ENCODE results near the gene LRRC4. TPM values are rescaled to one million over a fixed set of nuclear protein-coding genes. Genes with fewer than 3 reads are reported as not detected.

Gene LRRC4
- total RNA-seq, 8 experiments from 2014 or later: 0.36 to 20.8 (median 6.7) TPM

GRCh38 chr7:128069373-128070364 lies 38.4 kb upstream of the LRRC4 start:
- ATAC-seq (replicated peaks in 6 of 8): peak in 3 of 8 experiments; percentile 15 to 52 (median 24)
- Histone ChIP-seq H3K4me3 (no peak overlapping the region), H3K27ac (no peak overlapping the region), H3K4me1 (replicated peaks in 1 of 2) (peaks cover 9 to 11% of the 10 kb centered on the region in 2 donors)
- in situ Hi-C loops (cut with MboI; ENCODE audit: low pct_unique_long_range_greater_than_20kb in 2 of 9, low sequenced_read_pairs in 9 of 9, unreplicated experiment in 9 of 9): no loop called here
- 74 to 100% (median 96%) methylated on average over 1 to 8 of the region's 8 CpGs; no CpG with 5 or more reads in 2 of the 10 experiments for WGBS, 10 experiments

- in situ Hi-C loops (cut with MboI; ENCODE audit: low pct_unique_long_range_greater_than_20kb in 2 of 9, low sequenced_read_pairs in 9 of 9, unreplicated experiment in 9 of 9): no loop called here
- Histone ChIP-seq H3K4me1 (replicated peaks in 1 of 2) (peaks cover 5 to 11% of the 10 kb centered on the region in 2 donors), H3K27ac (no peak overlapping the region), H3K4me3 (no peak overlapping the region)
- WGBS, 10 experiments: 80 to 100% (median 90%) methylated on average over 1 to 6 of the region's 8 CpGs; no CpG with 5 or more reads in 4 of the 10 experiments
- no peak for ATAC-seq (replicated peaks in 6 of 8)
These were observed 37.5 kb upstream of the LRRC4 start for GRCh38 chr7:128068785-128069184.

GRCh38 chr7:128067983-128068382 lies 36.7 kb upstream of the LRRC4 start:
- Histone ChIP-seq H3K4me1 (replicated peaks in 1 of 2) (peaks cover 4 to 11% of the 10 kb centered on the region in 2 donors), H3K27ac (no peak overlapping the region), H3K4me3 (no peak overlapping the region)
- in situ Hi-C loops (cut with MboI; ENCODE audit: low pct_unique_long_range_greater_than_20kb in 2 of 9, low sequenced_read_pairs in 9 of 9, unreplicated experiment in 9 of 9): no loop called here
- WGBS, 10 experiments: 0 to 93% (median 83%) methylated on average over 1 to 5 of the region's 5 CpGs; no CpG with 5 or more reads in 3 of the 10 experiments
- ATAC-seq (replicated peaks in 6 of 8): peak in 1 of 8 experiments; percentile 29

GRCh38 chr7:128066858-128067257 lies 35.6 kb upstream of the LRRC4 start:
- H3K27ac ChIP-seq: no peak overlapping the region
- no peak for ATAC-seq (replicated peaks in 6 of 8)
- H3K4me3 ChIP-seq: no peak overlapping the region
- in situ Hi-C loops (cut with MboI; ENCODE audit: low pct_unique_long_range_greater_than_20kb in 2 of 9, low sequenced_read_pairs in 9 of 9, unreplicated experiment in 9 of 9): no loop called here
- H3K4me1 ChIP-seq (replicated peaks in 1 of 2): peaks cover 4 to 12% of the 10 kb centered on the region in 2 donors
- no CpG with 5 or more reads among the region's 5 CpGs for WGBS, 10 experiments

- ATAC-seq (replicated peaks in 6 of 8): peak in 3 of 8 experiments; percentile 30 to 83 (median 40)
- 0 to 100% (median 97%) methylated on average over 1 to 7 of the region's 10 CpGs; no CpG with 5 or more reads in 4 of the 10 experiments for WGBS, 10 experiments
- peaks cover 7 to 15% of the 10 kb centered on the region in 2 donors for H3K4me1 ChIP-seq (replicated peaks in 1 of 2)
- in situ Hi-C loops (cut with MboI; ENCODE audit: low pct_unique_long_range_greater_than_20kb in 2 of 9, low sequenced_read_pairs in 9 of 9, unreplicated experiment in 9 of 9): no loop called here
- no peak overlapping the region for H3K4me3 ChIP-seq
- H3K27ac ChIP-seq: peak overlapping the region; percentile 39 to 64
These were observed 35.2 kb upstream of the LRRC4 start for GRCh38 chr7:128066395-128066794.

GRCh38 chr7:128065872-128066271 lies 34.6 kb upstream of the LRRC4 start:
- WGBS, 10 experiments: 80 to 100% (median 93%) methylated on average over 1 to 4 of the region's 7 CpGs; no CpG with 5 or more reads in 6 of the 10 experiments
- in situ Hi-C loops (cut with MboI; ENCODE audit: low pct_unique_long_range_greater_than_20kb in 2 of 9, low sequenced_read_pairs in 9 of 9, unreplicated experiment in 9 of 9): no loop called here
- H3K27ac ChIP-seq: peak overlapping the region; percentile 39 to 64
- peaks cover 7 to 15% of the 10 kb centered on the region in 2 donors for H3K4me1 ChIP-seq (replicated peaks in 1 of 2)
- peak in 3 of 8 experiments; percentile 22 to 76 (median 75) for ATAC-seq (replicated peaks in 6 of 8)
- H3K4me3 ChIP-seq: no peak overlapping the region

- Histone ChIP-seq H3K27ac (no peak overlapping the region), H3K4me1 (replicated peaks in 1 of 2) (peaks cover 11 to 15% of the 10 kb centered on the region in 2 donors), H3K4me3 (no peak overlapping the region)
- 67 to 90% (median 69%) methylated on average over 2 to 4 of the region's 8 CpGs; no CpG with 5 or more reads in 7 of the 10 experiments for WGBS, 10 experiments
- in situ Hi-C loops (cut with MboI; ENCODE audit: low pct_unique_long_range_greater_than_20kb in 2 of 9, low sequenced_read_pairs in 9 of 9, unreplicated experiment in 9 of 9): no loop called here
- ATAC-seq (replicated peaks in 6 of 8): peak in 5 of 8 experiments; percentile 46 to 74 (median 57)
These were observed 31.9 kb upstream of the LRRC4 start for GRCh38 chr7:128063088-128063487.

GRCh38 chr7:128060018-128060417 lies 28.8 kb upstream of the LRRC4 start:
- ATAC-seq (replicated peaks in 6 of 8): peak in 1 of 8 experiments; percentile 7
- in situ Hi-C loops (cut with MboI; ENCODE audit: low pct_unique_long_range_greater_than_20kb in 2 of 9, low sequenced_read_pairs in 9 of 9, unreplicated experiment in 9 of 9): no loop called here
- H3K4me3 ChIP-seq: no peak overlapping the region
- H3K4me1 ChIP-seq (replicated peaks in 1 of 2): peaks cover 6 to 16% of the 10 kb centered on the region in 2 donors
- WGBS, 10 experiments: 79 to 100% (median 91%) methylated on average over 2 to 3 of the region's 3 CpGs; no CpG with 5 or more reads in 4 of the 10 experiments
- no peak overlapping the region for H3K27ac ChIP-seq

GRCh38 chr7:128059143-128059988 lies 28.1 kb upstream of the LRRC4 start:
- in situ Hi-C loops (cut with MboI; ENCODE audit: low pct_unique_long_range_greater_than_20kb in 2 of 9, low sequenced_read_pairs in 9 of 9, unreplicated experiment in 9 of 9): no loop called here
- ATAC-seq (replicated peaks in 6 of 8): peak in 2 of 8 experiments; percentile 40 to 75
- Histone ChIP-seq H3K4me3 (no peak overlapping the region), H3K4me1 (replicated peaks in 1 of 2) (peaks cover 9 to 21% of the 10 kb centered on the region in 2 donors), H3K27ac (no peak overlapping the region)
- WGBS, 10 experiments: 24 to 100% (median 84%) methylated on average over 1 to 7 of the region's 7 CpGs

GRCh38 chr7:128057909-128058308 lies 26.7 kb upstream of the LRRC4 start:
- in situ Hi-C loops (cut with MboI; ENCODE audit: low pct_unique_long_range_greater_than_20kb in 2 of 9, low sequenced_read_pairs in 9 of 9, unreplicated experiment in 9 of 9): no loop called here
- Histone ChIP-seq H3K4me1 (replicated peaks in 1 of 2) (peaks cover 10 to 28% of the 10 kb centered on the region in 2 donors), H3K27ac (no peak overlapping the region), H3K4me3 (no peak overlapping the region)
- peak in 2 of 8 experiments; percentile 16 to 25 for ATAC-seq (replicated peaks in 6 of 8)
- 100% methylated on average over 1 of the region's 1 CpG; no CpG with 5 or more reads in 8 of the 10 experiments for WGBS, 10 experiments

GRCh38 chr7:128056901-128057300 lies 25.7 kb upstream of the LRRC4 start:
- no peak overlapping the region for H3K4me3 ChIP-seq
- ATAC-seq (replicated peaks in 6 of 8): peak in 2 of 8 experiments; percentile 32 to 35
- in situ Hi-C loops (cut with MboI; ENCODE audit: low pct_unique_long_range_greater_than_20kb in 2 of 9, low sequenced_read_pairs in 9 of 9, unreplicated experiment in 9 of 9): no loop called here
- H3K4me1 ChIP-seq (replicated peaks in 1 of 2): peaks cover 10 to 27% of the 10 kb centered on the region in 2 donors
- WGBS, 10 experiments: 35 to 94% (median 85%) methylated on average over 1 to 7 of the region's 8 CpGs; no CpG with 5 or more reads in 2 of the 10 experiments
- H3K27ac ChIP-seq: no peak overlapping the region

GRCh38 chr7:128055637-128056036 lies 24.4 kb upstream of the LRRC4 start:
- in situ Hi-C loops (cut with MboI; ENCODE audit: low pct_unique_long_range_greater_than_20kb in 2 of 9, low sequenced_read_pairs in 9 of 9, unreplicated experiment in 9 of 9): no loop called here
- Histone ChIP-seq H3K4me1 (replicated peaks in 1 of 2) (peaks cover 8 to 23% of the 10 kb centered on the region in 2 donors), H3K27ac (no peak overlapping the region), H3K4me3 (no peak overlapping the region)
- 60 to 89% (median 70%) methylated on average over 1 to 3 of the region's 5 CpGs; no CpG with 5 or more reads in 6 of the 10 experiments for WGBS, 10 experiments
- no peak for ATAC-seq (replicated peaks in 6 of 8)
